IMR-90 (cell line): Measurements from ENCODE around the gene VEGFA. TPM values are rescaled to one million over a fixed set of nuclear protein-coding genes. Genes with fewer than 3 reads are reported as not detected.

Experiments
- ATAC-seq: fragments of 200-7000 bp; cut with Tn5 transposase; 2 replicates; pipeline ENCODE4 v1.9.1; 2020; ENCODE audit warnings: low read depth, mild to moderate bottlenecking, moderate library complexity
- BruUV-seq: library from RNA; stranded (reverse); fragments of 400-500 nt; replicated peaks from 2 replicates; lab custom pipeline; 2021; lab: Mats Ljungman, UMichigan
- CTCF ChIA-PET: fragments of 300-600 bp; formaldehyde crosslinking; extraction: SDS; loops from one replicate; lab custom pipeline; 2021; ENCODE audit warnings: antibody characterized with exemption; lab: Yijun Ruan, JAX
- POLR2A ChIA-PET: fragments of 300-600 bp; sonication (Branson Sonifier 250); formaldehyde crosslinking; loops from one replicate; lab custom pipeline; 2022; ENCODE audit warnings: antibody characterized with exemption; ENCODE audit not compliant: unreplicated experiment; lab: Charles Lee
- DNase-seq: peaks from one replicate; pipeline ENCODE4 v3.0.0; 2013
- H2AFZ ChIP-seq: replicated peaks from 2 replicates; pipeline ENCODE3; 2013; ENCODE audit warnings: low read length, mild to moderate bottlenecking; ENCODE audit not compliant: poor library complexity
- H2AK5ac ChIP-seq: 2 replicates; pipeline ENCODE4 v1.6.1; 2013; ENCODE audit warnings: low read depth, low read length, inconsistent platforms
- H2AK9ac ChIP-seq: replicated peaks from 2 replicates; pipeline ENCODE3; 2013; ENCODE audit warnings: mild to moderate bottlenecking, low read depth, low read length, moderate library complexity; ENCODE audit not compliant: poor library complexity
- H2BK120ac ChIP-seq: 2 replicates; pipeline ENCODE4 v1.6.1; 2013; ENCODE audit warnings: low read depth, low read length, inconsistent platforms
- H2BK15ac ChIP-seq: 3 replicates; pipeline ENCODE4 v1.6.1; 2013; ENCODE audit warnings: low read depth, low read length, inconsistent platforms
- H2BK20ac ChIP-seq: 2 replicates; pipeline ENCODE4 v1.6.1; 2013; ENCODE audit warnings: low read depth, mild to moderate bottlenecking, inconsistent platforms, low read length, moderate library complexity
- H2BK5ac ChIP-seq: 2 replicates; pipeline ENCODE4 v1.6.1; 2013; ENCODE audit warnings: mild to moderate bottlenecking, low read depth, low read length, inconsistent platforms; ENCODE audit not compliant: poor library complexity, severe bottlenecking
- H3K14ac ChIP-seq: replicated peaks from 2 replicates; pipeline ENCODE4 v1.6.1; 2013; ENCODE audit warnings: low read depth, low read length, inconsistent platforms
- H3K18ac ChIP-seq: 2 replicates; pipeline ENCODE4 v1.6.1; 2013; ENCODE audit warnings: low read depth, low read length, control low read depth
- H3K23ac ChIP-seq: 2 replicates; pipeline ENCODE4 v1.6.1; 2013; ENCODE audit warnings: low read depth, low read length, inconsistent platforms
- H3K27ac ChIP-seq: 2 replicates; pipeline ENCODE4 v1.5.1; 2013; ENCODE audit warnings: mild to moderate bottlenecking, control low read depth, low read length; ENCODE audit not compliant: insufficient read depth
- H3K27me3 ChIP-seq: 2 replicates; pipeline ENCODE4 v1.6.1; 2013; ENCODE audit warnings: low read length; ENCODE audit not compliant: control insufficient read depth, insufficient read depth
- H3K36me3 ChIP-seq: 2 replicates; pipeline ENCODE4 v1.6.1; 2013; ENCODE audit warnings: low read length, mixed read lengths; ENCODE audit not compliant: control insufficient read depth, insufficient read depth
- H3K4ac ChIP-seq: 2 replicates; pipeline ENCODE4 v1.6.1; 2013; ENCODE audit warnings: low read depth, low read length, inconsistent platforms
- H3K4me1 ChIP-seq: 2 replicates; pipeline ENCODE4 v1.6.1; 2013; ENCODE audit warnings: low read length, mixed read lengths; ENCODE audit not compliant: control insufficient read depth, insufficient read depth
- H3K4me2 ChIP-seq: 2 replicates; pipeline ENCODE4 v1.6.1; 2013; ENCODE audit warnings: low read depth, mild to moderate bottlenecking, control low read depth, low read length, moderate library complexity
- H3K4me3 ChIP-seq: 2 replicates; pipeline ENCODE4 v1.5.1; 2013; ENCODE audit warnings: low read depth, mild to moderate bottlenecking, control low read depth, low read length, moderate library complexity; ENCODE audit not compliant: insufficient read depth
- H3K56ac ChIP-seq: 2 replicates; pipeline ENCODE4 v1.6.1; 2013; ENCODE audit warnings: low read length, inconsistent platforms; ENCODE audit not compliant: insufficient read depth; ENCODE audit errors: extremely low read depth
- H3K79me1 ChIP-seq, 2 experiments: 2 replicates each; pipeline ENCODE4 v1.6.1; 2013; ENCODE audit warnings: low read length in 2 of 2, inconsistent platforms in 1 of 2, low read depth in 1 of 2
- H3K9ac ChIP-seq: 2 replicates; pipeline ENCODE4 v1.6.1; 2013; ENCODE audit warnings: low read depth, low read length, control low read depth
- H3K9me1 ChIP-seq: 2 replicates; pipeline ENCODE4 v1.6.1; 2013; ENCODE audit warnings: low read length, inconsistent platforms; ENCODE audit not compliant: insufficient read depth
- H3K9me3 ChIP-seq: 2 replicates; pipeline ENCODE4 v1.6.1; 2013; ENCODE audit warnings: low read length; ENCODE audit not compliant: control insufficient read depth, insufficient read depth
- H4K20me1 ChIP-seq: 2 replicates; pipeline ENCODE4 v1.6.1; 2013; ENCODE audit warnings: low read length, inconsistent platforms; ENCODE audit not compliant: insufficient read depth
- H4K5ac ChIP-seq: 2 replicates; pipeline ENCODE4 v1.6.1; 2013; ENCODE audit warnings: mild to moderate bottlenecking, low read depth, low read length, control low read depth
- H4K8ac ChIP-seq, 2 experiments: 2 replicates each; pipeline ENCODE4 v1.6.1; 2013; ENCODE audit warnings: low read depth in 2 of 2, low read length in 2 of 2, control low read depth in 1 of 2, inconsistent platforms in 1 of 2
- H4K91ac ChIP-seq: 2 replicates; pipeline ENCODE4 v1.6.1; 2013; ENCODE audit warnings: low read depth, low read length, inconsistent platforms; ENCODE audit not compliant: insufficient read depth
- BHLHE40 ChIP-seq: fragments of 150-350 bp; IDR thresholded peaks from 2 replicates; pipeline ENCODE4 v1.6.1; 2016; ENCODE audit warnings: mild to moderate bottlenecking, low read depth, low read length
- CEBPB ChIP-seq: IDR thresholded peaks from 2 replicates; pipeline ENCODE4 v1.6.1; 2012; ENCODE audit warnings: low read depth, low read length, improper control_type of control experiment
- CHD1 ChIP-seq: IDR thresholded peaks from 2 replicates; pipeline ENCODE4 v1.6.1; 2012; ENCODE audit warnings: low read depth, low read length, improper control_type of control experiment
- FOS ChIP-seq: fragments of 150-350 bp; IDR thresholded peaks from 2 replicates; pipeline ENCODE4 v1.6.1; 2016; ENCODE audit warnings: low read depth, low read length
- MAFK ChIP-seq: IDR thresholded peaks from 2 replicates; pipeline ENCODE4 v1.6.1; 2012; ENCODE audit warnings: low read depth, low read length, improper control_type of control experiment
- MAZ ChIP-seq: IDR thresholded peaks from 2 replicates; pipeline ENCODE4 v1.6.1; 2012; ENCODE audit warnings: low read depth, mild to moderate bottlenecking, low read length, improper control_type of control experiment, moderate library complexity, borderline replicate concordance
- MXI1 ChIP-seq: IDR thresholded peaks from 2 replicates; pipeline ENCODE4 v1.6.1; 2012; ENCODE audit warnings: low read depth, mild to moderate bottlenecking, low read length, moderate library complexity, borderline replicate concordance
- NFE2L2 ChIP-seq: fragments of 150-350 bp; IDR thresholded peaks from 2 replicates; pipeline ENCODE4 v1.6.1; 2016; ENCODE audit warnings: low read depth, mild to moderate bottlenecking, low read length
- POLR2A ChIP-seq: IDR thresholded peaks from 2 replicates; pipeline ENCODE4 v1.6.1; 2012; ENCODE audit warnings: mild to moderate bottlenecking, low read depth, low read length
- RAD21 ChIP-seq: IDR thresholded peaks from 2 replicates; pipeline ENCODE4 v1.6.1; 2012; ENCODE audit warnings: low read length, improper control_type of control experiment
- RCOR1 ChIP-seq: IDR thresholded peaks from 2 replicates; pipeline ENCODE4 v1.6.1; 2012; ENCODE audit warnings: mild to moderate bottlenecking, low read length, improper control_type of control experiment; ENCODE audit not compliant: insufficient replicate concordance
- RFX5 ChIP-seq: IDR thresholded peaks from 2 replicates; pipeline ENCODE4 v1.8.0; 2012; ENCODE audit warnings: low read depth, mild to moderate bottlenecking, low read length, moderate library complexity
- SMC3 ChIP-seq: fragments of 150-350 bp; IDR thresholded peaks from 2 replicates; pipeline ENCODE4 v1.6.1; 2016; ENCODE audit warnings: low read depth, mild to moderate bottlenecking, antibody characterized with exemption, low read length, moderate library complexity
- WGBS, 2 experiments: methylation state at CpG; one replicate each; pipeline versions ENCODE4 v1.1.5 to v1.1.7; 2013; ENCODE audit warnings: missing lambda C conversion rate in 2 of 2; ENCODE audit not compliant: insufficient read length in 1 of 2; ENCODE audit errors: extremely low coverage in 2 of 2; 5-methylcytosine and 5-hydroxymethylcytosine counted together
- dilution Hi-C: fragments of 300-500 bp; cut with HindIII; formaldehyde crosslinking; loops from one replicate; pipeline ENCODE4 v1.14.3; 2018; ENCODE audit warnings: low sequenced_read_pairs; ENCODE audit not compliant: unreplicated experiment
- in situ Hi-C: fragments of 300-500 bp; cut with MboI; formaldehyde crosslinking; loops from 3 replicates; pipeline ENCODE4 v1.14.3; 2019; ENCODE audit warnings: low sequenced_read_pairs, inconsistent platforms, mixed read lengths
- intact Hi-C: fragments of 100-400 bp; cut with micrococcal nuclease; formaldehyde crosslinking; loops from 2 replicates; pipeline ENCODE4 v1.10.0; 2022
- polyA plus RNA-seq, 3 experiments: library from polyadenylated mRNA; depleted of rRNA; stranded (reverse); fragments of >200 nt; gene quantifications; 2 replicates each; pipeline ENCODE4 v1.2.3, GENCODE V29; 2012; ENCODE audit warnings: low replicate concordance in 1 of 3
- total RNA-seq: library from RNA; depleted of rRNA; stranded (reverse); fragments of >200 nt; gene quantifications from 2 replicates; pipeline ENCODE4 v1.2.3, GENCODE V29; 2012
- TF ChIP-seq, protein P1 (sequence below): fragments of 150-350 bp; IDR thresholded peaks from 2 replicates; pipeline ENCODE4 v1.6.1; 2017; ENCODE audit warnings: mild to moderate bottlenecking, antibody characterized with exemption, low read length, low read depth
- TF ChIP-seq, protein P2 (sequence below): conservative IDR thresholded peaks from 2 replicates; pipeline ENCODE4 v1.5.1; 2012; ENCODE audit warnings: mild to moderate bottlenecking, low read depth, low read length, improper control_type of control experiment
- TF ChIP-seq, protein P3 (sequence below): fragments of 150-350 bp; IDR thresholded peaks from 2 replicates; pipeline ENCODE4 v1.6.1; 2016; ENCODE audit warnings: low read depth, mild to moderate bottlenecking, low read length, moderate library complexity, borderline replicate concordance

VEGFA gene
- total and polyA plus RNA-seq, 2 of the 4 experiments (the other 2 are of a cell fraction) = 190 to 234 TPM

DNA sequence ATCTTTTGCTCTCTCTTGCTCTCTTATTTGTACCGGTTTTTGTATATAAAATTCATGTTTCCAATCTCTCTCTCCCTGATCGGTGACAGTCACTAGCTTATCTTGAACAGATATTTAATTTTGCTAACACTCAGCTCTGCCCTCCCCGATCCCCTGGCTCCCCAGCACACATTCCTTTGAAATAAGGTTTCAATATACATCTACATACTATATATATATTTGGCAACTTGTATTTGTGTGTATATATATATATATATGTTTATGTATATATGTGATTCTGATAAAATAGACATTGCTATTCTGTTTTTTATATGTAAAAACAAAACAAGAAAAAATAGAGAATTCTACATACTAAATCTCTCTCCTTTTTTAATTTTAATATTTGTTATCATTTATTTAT is 15.9 kb downstream of the VEGFA start:
- WGBS, 2 experiments = no CpG with 5 or more reads among the region's 3 CpGs
- Histone ChIP-seq H3K4me1 (peaks cover 7% of the 10 kb centered on the region; the same call in 1 of the 2 replicates), H2AFZ (no peak overlapping the region), H3K4me2 (no peak overlapping the region), H3K18ac (no peak overlapping the region), H2AK5ac (no peak overlapping the region), H2AK9ac (no peak overlapping the region), H4K5ac (no peak overlapping the region), H3K9me3 (no peaks in the 10 kb centered on the region), H4K20me1 (peaks cover 62% of the 10 kb centered on the region), H2BK15ac (no peak overlapping the region), H3K23ac (no peak overlapping the region), H3K9ac (no peak overlapping the region), H3K36me3 (peaks cover 52% of the 10 kb centered on the region), H2BK20ac (no peak overlapping the region), H3K27ac (no peak overlapping the region), H3K27me3 (no peaks in the 10 kb centered on the region), H3K56ac (no peak overlapping the region), H3K4me3 (no peak overlapping the region), H2BK5ac (no peak overlapping the region), H4K8ac (no peak overlapping the region), H3K9me1 (peaks cover 2% of the 10 kb centered on the region; the same call in 1 of the 2 replicates), H3K4ac (no peak overlapping the region), H4K91ac (no peak overlapping the region), H3K14ac (no peak overlapping the region), H3K79me1 (peaks cover 25 to 39% of the 10 kb centered on the region in 2 experiments), H2BK120ac (no peak overlapping the region)
- dilution Hi-C loops = no loop called here
- in situ Hi-C loops = no loop called here
- ATAC-seq (no peak), DNase-seq (no peak)
- TF ChIP-seq MXI1 = no peak
- TF ChIP-seq MAZ = no peak
- TF ChIP-seq, protein P1, sequence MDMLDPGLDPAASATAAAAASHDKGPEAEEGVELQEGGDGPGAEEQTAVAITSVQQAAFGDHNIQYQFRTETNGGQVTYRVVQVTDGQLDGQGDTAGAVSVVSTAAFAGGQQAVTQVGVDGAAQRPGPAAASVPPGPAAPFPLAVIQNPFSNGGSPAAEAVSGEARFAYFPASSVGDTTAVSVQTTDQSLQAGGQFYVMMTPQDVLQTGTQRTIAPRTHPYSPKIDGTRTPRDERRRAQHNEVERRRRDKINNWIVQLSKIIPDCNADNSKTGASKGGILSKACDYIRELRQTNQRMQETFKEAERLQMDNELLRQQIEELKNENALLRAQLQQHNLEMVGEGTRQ = no peak
- TF ChIP-seq POLR2A = no peak
- no peak for TF ChIP-seq RFX5
- TF ChIP-seq RCOR1 = no peak
- TF ChIP-seq, protein P2, sequence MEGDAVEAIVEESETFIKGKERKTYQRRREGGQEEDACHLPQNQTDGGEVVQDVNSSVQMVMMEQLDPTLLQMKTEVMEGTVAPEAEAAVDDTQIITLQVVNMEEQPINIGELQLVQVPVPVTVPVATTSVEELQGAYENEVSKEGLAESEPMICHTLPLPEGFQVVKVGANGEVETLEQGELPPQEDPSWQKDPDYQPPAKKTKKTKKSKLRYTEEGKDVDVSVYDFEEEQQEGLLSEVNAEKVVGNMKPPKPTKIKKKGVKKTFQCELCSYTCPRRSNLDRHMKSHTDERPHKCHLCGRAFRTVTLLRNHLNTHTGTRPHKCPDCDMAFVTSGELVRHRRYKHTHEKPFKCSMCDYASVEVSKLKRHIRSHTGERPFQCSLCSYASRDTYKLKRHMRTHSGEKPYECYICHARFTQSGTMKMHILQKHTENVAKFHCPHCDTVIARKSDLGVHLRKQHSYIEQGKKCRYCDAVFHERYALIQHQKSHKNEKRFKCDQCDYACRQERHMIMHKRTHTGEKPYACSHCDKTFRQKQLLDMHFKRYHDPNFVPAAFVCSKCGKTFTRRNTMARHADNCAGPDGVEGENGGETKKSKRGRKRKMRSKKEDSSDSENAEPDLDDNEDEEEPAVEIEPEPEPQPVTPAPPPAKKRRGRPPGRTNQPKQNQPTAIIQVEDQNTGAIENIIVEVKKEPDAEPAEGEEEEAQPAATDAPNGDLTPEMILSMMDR = no peak
- no peak for TF ChIP-seq NFE2L2
- TF ChIP-seq BHLHE40 = no peak
- TF ChIP-seq, protein P3, sequence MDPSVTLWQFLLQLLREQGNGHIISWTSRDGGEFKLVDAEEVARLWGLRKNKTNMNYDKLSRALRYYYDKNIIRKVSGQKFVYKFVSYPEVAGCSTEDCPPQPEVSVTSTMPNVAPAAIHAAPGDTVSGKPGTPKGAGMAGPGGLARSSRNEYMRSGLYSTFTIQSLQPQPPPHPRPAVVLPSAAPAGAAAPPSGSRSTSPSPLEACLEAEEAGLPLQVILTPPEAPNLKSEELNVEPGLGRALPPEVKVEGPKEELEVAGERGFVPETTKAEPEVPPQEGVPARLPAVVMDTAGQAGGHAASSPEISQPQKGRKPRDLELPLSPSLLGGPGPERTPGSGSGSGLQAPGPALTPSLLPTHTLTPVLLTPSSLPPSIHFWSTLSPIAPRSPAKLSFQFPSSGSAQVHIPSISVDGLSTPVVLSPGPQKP = no peak
- no peak for TF ChIP-seq SMC3
- TF ChIP-seq CHD1 = no peak
- TF ChIP-seq MAFK = no peak
- TF ChIP-seq FOS = no peak
- TF ChIP-seq CEBPB = no peak
- TF ChIP-seq RAD21 = no peak
- CTCF ChIA-PET = no interaction called here
- no TSS peak for BruUV-seq
- POLR2A ChIA-PET = no interaction called here
- intact Hi-C loops = no loop called here
